ENCODE measurements around the gene TRIM15.

DNA sequence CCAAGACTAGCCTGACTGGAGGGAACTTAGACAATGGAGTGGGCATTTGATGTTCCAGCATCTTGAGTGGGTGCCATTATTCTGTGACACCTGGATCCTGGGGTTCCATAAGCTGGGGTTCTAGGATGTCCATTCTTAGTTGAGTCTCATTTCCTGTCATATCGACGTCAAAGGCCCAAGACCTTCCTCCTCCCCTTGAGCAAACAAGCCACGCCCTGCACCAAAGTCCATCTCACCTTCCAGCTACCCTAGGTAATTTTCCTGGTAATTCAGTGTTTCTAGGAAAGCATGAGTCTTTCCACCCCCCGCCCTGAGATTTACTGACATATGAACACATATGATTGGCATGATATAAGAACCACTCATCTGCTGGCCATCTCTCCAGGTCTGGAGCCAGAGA lies 27.6 kb upstream of the TRIM15 start, which contains the start of gene TRIM40:
- TF ChIP-seq, protein P1, sequence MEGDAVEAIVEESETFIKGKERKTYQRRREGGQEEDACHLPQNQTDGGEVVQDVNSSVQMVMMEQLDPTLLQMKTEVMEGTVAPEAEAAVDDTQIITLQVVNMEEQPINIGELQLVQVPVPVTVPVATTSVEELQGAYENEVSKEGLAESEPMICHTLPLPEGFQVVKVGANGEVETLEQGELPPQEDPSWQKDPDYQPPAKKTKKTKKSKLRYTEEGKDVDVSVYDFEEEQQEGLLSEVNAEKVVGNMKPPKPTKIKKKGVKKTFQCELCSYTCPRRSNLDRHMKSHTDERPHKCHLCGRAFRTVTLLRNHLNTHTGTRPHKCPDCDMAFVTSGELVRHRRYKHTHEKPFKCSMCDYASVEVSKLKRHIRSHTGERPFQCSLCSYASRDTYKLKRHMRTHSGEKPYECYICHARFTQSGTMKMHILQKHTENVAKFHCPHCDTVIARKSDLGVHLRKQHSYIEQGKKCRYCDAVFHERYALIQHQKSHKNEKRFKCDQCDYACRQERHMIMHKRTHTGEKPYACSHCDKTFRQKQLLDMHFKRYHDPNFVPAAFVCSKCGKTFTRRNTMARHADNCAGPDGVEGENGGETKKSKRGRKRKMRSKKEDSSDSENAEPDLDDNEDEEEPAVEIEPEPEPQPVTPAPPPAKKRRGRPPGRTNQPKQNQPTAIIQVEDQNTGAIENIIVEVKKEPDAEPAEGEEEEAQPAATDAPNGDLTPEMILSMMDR (IDR thresholded peaks at IDR 0.05) = no peak
- TF ChIP-seq POLR2A (IDR thresholded peaks at IDR 0.05) = no peak

Data from ovary (tissue), 3 donors.